IMR-90 (cell line): Measurements from ENCODE around the gene CCNQ. TPM values are rescaled to one million over a fixed set of nuclear protein-coding genes. Genes with fewer than 3 reads are reported as not detected.

Experiments used
- ATAC-seq: fragments of 200-7000 bp; cut with Tn5 transposase; 2 replicates; pipeline ENCODE4 v1.9.1; 2020; ENCODE audit warnings: low read depth, mild to moderate bottlenecking, moderate library complexity
- BruUV-seq: library from RNA; stranded (reverse); fragments of 400-500 nt; replicated peaks from 2 replicates; lab custom pipeline; 2021; lab: Mats Ljungman, UMichigan
- CTCF ChIA-PET: fragments of 300-600 bp; formaldehyde crosslinking; extraction: SDS; loops from one replicate; lab custom pipeline; 2021; ENCODE audit warnings: antibody characterized with exemption; lab: Yijun Ruan, JAX
- POLR2A ChIA-PET: fragments of 300-600 bp; sonication (Branson Sonifier 250); formaldehyde crosslinking; loops from one replicate; lab custom pipeline; 2022; ENCODE audit warnings: antibody characterized with exemption; ENCODE audit not compliant: unreplicated experiment; lab: Charles Lee
- DNase-seq: peaks from one replicate; pipeline ENCODE4 v3.0.0; 2013
- H2AFZ ChIP-seq: replicated peaks from 2 replicates; pipeline ENCODE3; 2013; ENCODE audit warnings: low read length, mild to moderate bottlenecking; ENCODE audit not compliant: poor library complexity
- H2AK5ac ChIP-seq: 2 replicates; pipeline ENCODE4 v1.6.1; 2013; ENCODE audit warnings: low read depth, low read length, inconsistent platforms
- H2AK9ac ChIP-seq: replicated peaks from 2 replicates; pipeline ENCODE3; 2013; ENCODE audit warnings: mild to moderate bottlenecking, low read depth, low read length, moderate library complexity; ENCODE audit not compliant: poor library complexity
- H2BK120ac ChIP-seq: 2 replicates; pipeline ENCODE4 v1.6.1; 2013; ENCODE audit warnings: low read depth, low read length, inconsistent platforms
- H2BK15ac ChIP-seq: 3 replicates; pipeline ENCODE4 v1.6.1; 2013; ENCODE audit warnings: low read depth, low read length, inconsistent platforms
- H2BK20ac ChIP-seq: 2 replicates; pipeline ENCODE4 v1.6.1; 2013; ENCODE audit warnings: low read depth, mild to moderate bottlenecking, inconsistent platforms, low read length, moderate library complexity
- H2BK5ac ChIP-seq: 2 replicates; pipeline ENCODE4 v1.6.1; 2013; ENCODE audit warnings: mild to moderate bottlenecking, low read depth, low read length, inconsistent platforms; ENCODE audit not compliant: poor library complexity, severe bottlenecking
- H3K14ac ChIP-seq: replicated peaks from 2 replicates; pipeline ENCODE4 v1.6.1; 2013; ENCODE audit warnings: low read depth, low read length, inconsistent platforms
- H3K18ac ChIP-seq: 2 replicates; pipeline ENCODE4 v1.6.1; 2013; ENCODE audit warnings: low read depth, low read length, control low read depth
- H3K23ac ChIP-seq: 2 replicates; pipeline ENCODE4 v1.6.1; 2013; ENCODE audit warnings: low read depth, low read length, inconsistent platforms
- H3K27ac ChIP-seq: 2 replicates; pipeline ENCODE4 v1.5.1; 2013; ENCODE audit warnings: mild to moderate bottlenecking, control low read depth, low read length; ENCODE audit not compliant: insufficient read depth
- H3K27me3 ChIP-seq: 2 replicates; pipeline ENCODE4 v1.6.1; 2013; ENCODE audit warnings: low read length; ENCODE audit not compliant: control insufficient read depth, insufficient read depth
- H3K36me3 ChIP-seq: 2 replicates; pipeline ENCODE4 v1.6.1; 2013; ENCODE audit warnings: low read length, mixed read lengths; ENCODE audit not compliant: control insufficient read depth, insufficient read depth
- H3K4ac ChIP-seq: 2 replicates; pipeline ENCODE4 v1.6.1; 2013; ENCODE audit warnings: low read depth, low read length, inconsistent platforms
- H3K4me1 ChIP-seq: 2 replicates; pipeline ENCODE4 v1.6.1; 2013; ENCODE audit warnings: low read length, mixed read lengths; ENCODE audit not compliant: control insufficient read depth, insufficient read depth
- H3K4me2 ChIP-seq: 2 replicates; pipeline ENCODE4 v1.6.1; 2013; ENCODE audit warnings: low read depth, mild to moderate bottlenecking, control low read depth, low read length, moderate library complexity
- H3K4me3 ChIP-seq: 2 replicates; pipeline ENCODE4 v1.5.1; 2013; ENCODE audit warnings: low read depth, mild to moderate bottlenecking, control low read depth, low read length, moderate library complexity; ENCODE audit not compliant: insufficient read depth
- H3K56ac ChIP-seq: 2 replicates; pipeline ENCODE4 v1.6.1; 2013; ENCODE audit warnings: low read length, inconsistent platforms; ENCODE audit not compliant: insufficient read depth; ENCODE audit errors: extremely low read depth
- H3K79me1 ChIP-seq, 2 experiments: 2 replicates each; pipeline ENCODE4 v1.6.1; 2013; ENCODE audit warnings: low read length in 2 of 2, inconsistent platforms in 1 of 2, low read depth in 1 of 2
- H3K9ac ChIP-seq: 2 replicates; pipeline ENCODE4 v1.6.1; 2013; ENCODE audit warnings: low read depth, low read length, control low read depth
- H3K9me1 ChIP-seq: 2 replicates; pipeline ENCODE4 v1.6.1; 2013; ENCODE audit warnings: low read length, inconsistent platforms; ENCODE audit not compliant: insufficient read depth
- H3K9me3 ChIP-seq: 2 replicates; pipeline ENCODE4 v1.6.1; 2013; ENCODE audit warnings: low read length; ENCODE audit not compliant: control insufficient read depth, insufficient read depth
- H4K20me1 ChIP-seq: 2 replicates; pipeline ENCODE4 v1.6.1; 2013; ENCODE audit warnings: low read length, inconsistent platforms; ENCODE audit not compliant: insufficient read depth
- H4K5ac ChIP-seq: 2 replicates; pipeline ENCODE4 v1.6.1; 2013; ENCODE audit warnings: mild to moderate bottlenecking, low read depth, low read length, control low read depth
- H4K8ac ChIP-seq, 2 experiments: 2 replicates each; pipeline ENCODE4 v1.6.1; 2013; ENCODE audit warnings: low read depth in 2 of 2, low read length in 2 of 2, control low read depth in 1 of 2, inconsistent platforms in 1 of 2
- H4K91ac ChIP-seq: 2 replicates; pipeline ENCODE4 v1.6.1; 2013; ENCODE audit warnings: low read depth, low read length, inconsistent platforms; ENCODE audit not compliant: insufficient read depth
- BHLHE40 ChIP-seq: fragments of 150-350 bp; IDR thresholded peaks from 2 replicates; pipeline ENCODE4 v1.6.1; 2016; ENCODE audit warnings: mild to moderate bottlenecking, low read depth, low read length
- CEBPB ChIP-seq: IDR thresholded peaks from 2 replicates; pipeline ENCODE4 v1.6.1; 2012; ENCODE audit warnings: low read depth, low read length, improper control_type of control experiment
- CHD1 ChIP-seq: IDR thresholded peaks from 2 replicates; pipeline ENCODE4 v1.6.1; 2012; ENCODE audit warnings: low read depth, low read length, improper control_type of control experiment
- FOS ChIP-seq: fragments of 150-350 bp; IDR thresholded peaks from 2 replicates; pipeline ENCODE4 v1.6.1; 2016; ENCODE audit warnings: low read depth, low read length
- MAFK ChIP-seq: IDR thresholded peaks from 2 replicates; pipeline ENCODE4 v1.6.1; 2012; ENCODE audit warnings: low read depth, low read length, improper control_type of control experiment
- MAZ ChIP-seq: IDR thresholded peaks from 2 replicates; pipeline ENCODE4 v1.6.1; 2012; ENCODE audit warnings: low read depth, mild to moderate bottlenecking, low read length, improper control_type of control experiment, moderate library complexity, borderline replicate concordance
- MXI1 ChIP-seq: IDR thresholded peaks from 2 replicates; pipeline ENCODE4 v1.6.1; 2012; ENCODE audit warnings: low read depth, mild to moderate bottlenecking, low read length, moderate library complexity, borderline replicate concordance
- NFE2L2 ChIP-seq: fragments of 150-350 bp; IDR thresholded peaks from 2 replicates; pipeline ENCODE4 v1.6.1; 2016; ENCODE audit warnings: low read depth, mild to moderate bottlenecking, low read length
- POLR2A ChIP-seq: IDR thresholded peaks from 2 replicates; pipeline ENCODE4 v1.6.1; 2012; ENCODE audit warnings: mild to moderate bottlenecking, low read depth, low read length
- RAD21 ChIP-seq: IDR thresholded peaks from 2 replicates; pipeline ENCODE4 v1.6.1; 2012; ENCODE audit warnings: low read length, improper control_type of control experiment
- RCOR1 ChIP-seq: IDR thresholded peaks from 2 replicates; pipeline ENCODE4 v1.6.1; 2012; ENCODE audit warnings: mild to moderate bottlenecking, low read length, improper control_type of control experiment; ENCODE audit not compliant: insufficient replicate concordance
- RFX5 ChIP-seq: IDR thresholded peaks from 2 replicates; pipeline ENCODE4 v1.8.0; 2012; ENCODE audit warnings: low read depth, mild to moderate bottlenecking, low read length, moderate library complexity
- SMC3 ChIP-seq: fragments of 150-350 bp; IDR thresholded peaks from 2 replicates; pipeline ENCODE4 v1.6.1; 2016; ENCODE audit warnings: low read depth, mild to moderate bottlenecking, antibody characterized with exemption, low read length, moderate library complexity
- WGBS, 2 experiments: methylation state at CpG; one replicate each; pipeline versions ENCODE4 v1.1.5 to v1.1.7; 2013; ENCODE audit warnings: missing lambda C conversion rate in 2 of 2; ENCODE audit not compliant: insufficient read length in 1 of 2; ENCODE audit errors: extremely low coverage in 2 of 2; 5-methylcytosine and 5-hydroxymethylcytosine counted together
- dilution Hi-C: fragments of 300-500 bp; cut with HindIII; formaldehyde crosslinking; loops from one replicate; pipeline ENCODE4 v1.14.3; 2018; ENCODE audit warnings: low sequenced_read_pairs; ENCODE audit not compliant: unreplicated experiment
- in situ Hi-C: fragments of 300-500 bp; cut with MboI; formaldehyde crosslinking; loops from 3 replicates; pipeline ENCODE4 v1.14.3; 2019; ENCODE audit warnings: low sequenced_read_pairs, inconsistent platforms, mixed read lengths
- intact Hi-C: fragments of 100-400 bp; cut with micrococcal nuclease; formaldehyde crosslinking; loops from 2 replicates; pipeline ENCODE4 v1.10.0; 2022
- polyA plus RNA-seq, 3 experiments: library from polyadenylated mRNA; depleted of rRNA; stranded (reverse); fragments of >200 nt; gene quantifications; 2 replicates each; pipeline ENCODE4 v1.2.3, GENCODE V29; 2012; ENCODE audit warnings: low replicate concordance in 1 of 3
- total RNA-seq: library from RNA; depleted of rRNA; stranded (reverse); fragments of >200 nt; gene quantifications from 2 replicates; pipeline ENCODE4 v1.2.3, GENCODE V29; 2012
- TF ChIP-seq, protein P1 (sequence below): conservative IDR thresholded peaks from 2 replicates; pipeline ENCODE4 v1.5.1; 2012; ENCODE audit warnings: mild to moderate bottlenecking, low read depth, low read length, improper control_type of control experiment
- TF ChIP-seq, protein P2 (sequence below): fragments of 150-350 bp; IDR thresholded peaks from 2 replicates; pipeline ENCODE4 v1.6.1; 2016; ENCODE audit warnings: low read depth, mild to moderate bottlenecking, low read length, moderate library complexity, borderline replicate concordance
- TF ChIP-seq, protein P3 (sequence below): fragments of 150-350 bp; IDR thresholded peaks from 2 replicates; pipeline ENCODE4 v1.6.1; 2017; ENCODE audit warnings: mild to moderate bottlenecking, antibody characterized with exemption, low read length, low read depth

Gene CCNQ
- total and polyA plus RNA-seq, 2 of the 4 experiments (the other 2 are of a cell fraction): 27.6 to 35.2 TPM

DNA sequence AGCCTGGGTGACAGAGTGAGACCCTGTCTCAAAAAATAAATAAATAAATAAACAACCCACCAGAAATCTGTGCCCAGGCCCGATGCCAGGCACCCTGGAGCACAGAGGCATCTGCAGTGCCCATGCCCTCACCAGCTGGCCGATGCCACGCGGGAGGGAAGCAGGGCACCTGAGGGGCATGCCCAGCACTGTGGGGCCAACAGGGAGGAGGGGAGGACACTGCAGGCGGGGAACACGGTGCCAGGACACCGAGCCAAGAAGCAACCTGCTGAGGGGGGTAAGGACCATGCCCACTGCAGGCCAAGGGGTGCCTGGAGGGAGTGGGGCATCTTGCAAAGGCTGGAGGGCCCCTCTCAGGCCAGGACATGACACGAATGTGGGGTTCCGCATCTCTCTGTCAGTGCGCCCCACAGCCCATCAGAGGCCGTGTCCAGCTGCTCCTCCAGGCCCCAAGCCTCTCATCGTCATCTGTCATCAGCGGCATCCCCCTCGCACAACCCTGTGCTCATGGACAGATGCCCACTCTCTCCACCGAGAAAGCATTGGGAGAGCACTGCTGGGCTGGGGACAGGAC, 34.8 kb upstream of the CCNQ start:
- H3K9ac ChIP-seq: no peak overlapping the region
- H3K27ac ChIP-seq: no peak overlapping the region
- H3K4me2 ChIP-seq: no peak overlapping the region
- ATAC-seq (no peak), DNase-seq (no peak)
- no CpG with 5 or more reads among the region's 15 CpGs for WGBS, 2 experiments
- dilution Hi-C loops (no loop called here), in situ Hi-C loops (no loop called here), intact Hi-C loops (no loop called here)
- no peak overlapping the region for H2BK120ac ChIP-seq
- H4K91ac ChIP-seq: no peak overlapping the region
- peaks cover 25% of the 10 kb centered on the region; the same call in 1 of the 2 replicates for H3K27me3 ChIP-seq
- no peak overlapping the region for H2BK20ac ChIP-seq
- no peak overlapping the region for H2AFZ ChIP-seq
- H2AK5ac ChIP-seq: no peak overlapping the region
- CTCF ChIA-PET: no interaction called here
- H3K14ac ChIP-seq: no peak overlapping the region
- no peak overlapping the region for H2BK5ac ChIP-seq
- H4K5ac ChIP-seq: no peak overlapping the region
- H2AK9ac ChIP-seq: no peak overlapping the region
- no peak overlapping the region for H4K8ac ChIP-seq
- TF ChIP-seq MAZ (no peak), CEBPB (no peak), SMC3 (no peak), FOS (no peak), CHD1 (no peak), BHLHE40 (no peak), MAFK (no peak), MXI1 (no peak), POLR2A (no peak), NFE2L2 (no peak), RAD21 (no peak), RFX5 (no peak), RCOR1 (no peak)
- TF ChIP-seq, protein P1, sequence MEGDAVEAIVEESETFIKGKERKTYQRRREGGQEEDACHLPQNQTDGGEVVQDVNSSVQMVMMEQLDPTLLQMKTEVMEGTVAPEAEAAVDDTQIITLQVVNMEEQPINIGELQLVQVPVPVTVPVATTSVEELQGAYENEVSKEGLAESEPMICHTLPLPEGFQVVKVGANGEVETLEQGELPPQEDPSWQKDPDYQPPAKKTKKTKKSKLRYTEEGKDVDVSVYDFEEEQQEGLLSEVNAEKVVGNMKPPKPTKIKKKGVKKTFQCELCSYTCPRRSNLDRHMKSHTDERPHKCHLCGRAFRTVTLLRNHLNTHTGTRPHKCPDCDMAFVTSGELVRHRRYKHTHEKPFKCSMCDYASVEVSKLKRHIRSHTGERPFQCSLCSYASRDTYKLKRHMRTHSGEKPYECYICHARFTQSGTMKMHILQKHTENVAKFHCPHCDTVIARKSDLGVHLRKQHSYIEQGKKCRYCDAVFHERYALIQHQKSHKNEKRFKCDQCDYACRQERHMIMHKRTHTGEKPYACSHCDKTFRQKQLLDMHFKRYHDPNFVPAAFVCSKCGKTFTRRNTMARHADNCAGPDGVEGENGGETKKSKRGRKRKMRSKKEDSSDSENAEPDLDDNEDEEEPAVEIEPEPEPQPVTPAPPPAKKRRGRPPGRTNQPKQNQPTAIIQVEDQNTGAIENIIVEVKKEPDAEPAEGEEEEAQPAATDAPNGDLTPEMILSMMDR: no peak
- TF ChIP-seq, protein P2, sequence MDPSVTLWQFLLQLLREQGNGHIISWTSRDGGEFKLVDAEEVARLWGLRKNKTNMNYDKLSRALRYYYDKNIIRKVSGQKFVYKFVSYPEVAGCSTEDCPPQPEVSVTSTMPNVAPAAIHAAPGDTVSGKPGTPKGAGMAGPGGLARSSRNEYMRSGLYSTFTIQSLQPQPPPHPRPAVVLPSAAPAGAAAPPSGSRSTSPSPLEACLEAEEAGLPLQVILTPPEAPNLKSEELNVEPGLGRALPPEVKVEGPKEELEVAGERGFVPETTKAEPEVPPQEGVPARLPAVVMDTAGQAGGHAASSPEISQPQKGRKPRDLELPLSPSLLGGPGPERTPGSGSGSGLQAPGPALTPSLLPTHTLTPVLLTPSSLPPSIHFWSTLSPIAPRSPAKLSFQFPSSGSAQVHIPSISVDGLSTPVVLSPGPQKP: no peak
- TF ChIP-seq, protein P3, sequence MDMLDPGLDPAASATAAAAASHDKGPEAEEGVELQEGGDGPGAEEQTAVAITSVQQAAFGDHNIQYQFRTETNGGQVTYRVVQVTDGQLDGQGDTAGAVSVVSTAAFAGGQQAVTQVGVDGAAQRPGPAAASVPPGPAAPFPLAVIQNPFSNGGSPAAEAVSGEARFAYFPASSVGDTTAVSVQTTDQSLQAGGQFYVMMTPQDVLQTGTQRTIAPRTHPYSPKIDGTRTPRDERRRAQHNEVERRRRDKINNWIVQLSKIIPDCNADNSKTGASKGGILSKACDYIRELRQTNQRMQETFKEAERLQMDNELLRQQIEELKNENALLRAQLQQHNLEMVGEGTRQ: no peak
- H3K4ac ChIP-seq: no peak overlapping the region
- no peak overlapping the region for H3K18ac ChIP-seq
- H3K9me3 ChIP-seq: peaks cover 8% of the 10 kb centered on the region
- H3K36me3 ChIP-seq: no peaks in the 10 kb centered on the region
- POLR2A ChIA-PET: no interaction called here
- BruUV-seq: no TSS peak
- no peaks in the 10 kb centered on the region for H3K4me1 ChIP-seq
- H2BK15ac ChIP-seq: no peak overlapping the region
- H3K9me1 ChIP-seq: no peaks in the 10 kb centered on the region
- H3K79me1 ChIP-seq: no peaks in the 10 kb centered on the region
- H3K23ac ChIP-seq: no peak overlapping the region
- no peak overlapping the region for H3K56ac ChIP-seq
- no peak overlapping the region for H3K4me3 ChIP-seq
- H4K20me1 ChIP-seq: no peaks in the 10 kb centered on the region
